ENCODE measurements around the gene ERC1. TPM values are rescaled to one million over a fixed set of nuclear protein-coding genes. Genes with fewer than 3 reads are reported as not detected.

Gene ERC1
- total RNA-seq, 2 experiments from 2014 or later, result 21.7 to 27.0 TPM

DNA sequence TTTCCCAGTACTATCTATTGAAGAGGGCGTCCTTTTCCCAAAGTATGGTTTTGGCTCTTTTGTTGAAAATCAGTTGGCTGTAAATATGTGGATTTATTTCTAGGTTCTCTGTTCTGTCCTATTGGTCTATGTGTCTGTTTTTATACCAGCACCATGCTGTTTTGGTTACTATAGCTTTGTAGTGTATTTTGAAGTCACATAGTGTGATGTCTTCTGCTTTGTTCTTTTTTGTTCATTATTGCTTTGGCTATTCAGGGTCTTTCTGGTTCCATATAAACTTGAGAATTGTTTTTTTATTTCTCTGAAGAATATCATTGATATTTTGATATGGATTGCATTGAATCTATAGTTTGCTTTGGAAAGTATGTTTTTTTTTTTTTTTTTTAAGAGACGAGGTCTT, 67.4 kb downstream of the ERC1 start:
- TF ChIP-seq, protein P1, sequence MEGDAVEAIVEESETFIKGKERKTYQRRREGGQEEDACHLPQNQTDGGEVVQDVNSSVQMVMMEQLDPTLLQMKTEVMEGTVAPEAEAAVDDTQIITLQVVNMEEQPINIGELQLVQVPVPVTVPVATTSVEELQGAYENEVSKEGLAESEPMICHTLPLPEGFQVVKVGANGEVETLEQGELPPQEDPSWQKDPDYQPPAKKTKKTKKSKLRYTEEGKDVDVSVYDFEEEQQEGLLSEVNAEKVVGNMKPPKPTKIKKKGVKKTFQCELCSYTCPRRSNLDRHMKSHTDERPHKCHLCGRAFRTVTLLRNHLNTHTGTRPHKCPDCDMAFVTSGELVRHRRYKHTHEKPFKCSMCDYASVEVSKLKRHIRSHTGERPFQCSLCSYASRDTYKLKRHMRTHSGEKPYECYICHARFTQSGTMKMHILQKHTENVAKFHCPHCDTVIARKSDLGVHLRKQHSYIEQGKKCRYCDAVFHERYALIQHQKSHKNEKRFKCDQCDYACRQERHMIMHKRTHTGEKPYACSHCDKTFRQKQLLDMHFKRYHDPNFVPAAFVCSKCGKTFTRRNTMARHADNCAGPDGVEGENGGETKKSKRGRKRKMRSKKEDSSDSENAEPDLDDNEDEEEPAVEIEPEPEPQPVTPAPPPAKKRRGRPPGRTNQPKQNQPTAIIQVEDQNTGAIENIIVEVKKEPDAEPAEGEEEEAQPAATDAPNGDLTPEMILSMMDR (IDR thresholded peaks at IDR 0.05), result no peak
- ChIA-PET POLR2A (interaction anchor here (0.6 kb wide), 1 partner anchor 202 kb away, joined by 3 read pairs; no protein-coding TSS in a partner anchor), CTCF (interaction anchor here (1.2 kb wide), 1 partner anchor 35 kb away, joined by 4 read pairs; no protein-coding TSS in a partner anchor)
- H3K4me1 Mint-ChIP-seq (ENCODE audit: low read depth), result peaks cover 4% of the 10 kb centered on the region
- no peak overlapping the region for H3K4me3 Mint-ChIP-seq
- peaks cover 42% of the 10 kb centered on the region for H3K36me3 Mint-ChIP-seq (ENCODE audit: low read depth)
- H3K27ac Mint-ChIP-seq, result no peak overlapping the region
- no peaks in the 10 kb centered on the region for H3K27me3 Mint-ChIP-seq
- DNase-seq (no peak), ATAC-seq (no peak)
- peaks cover 23% of the 10 kb centered on the region for H3K9me3 Mint-ChIP-seq
- intact Hi-C loops (cut with micrococcal nuclease), result no loop called here

DNA sequence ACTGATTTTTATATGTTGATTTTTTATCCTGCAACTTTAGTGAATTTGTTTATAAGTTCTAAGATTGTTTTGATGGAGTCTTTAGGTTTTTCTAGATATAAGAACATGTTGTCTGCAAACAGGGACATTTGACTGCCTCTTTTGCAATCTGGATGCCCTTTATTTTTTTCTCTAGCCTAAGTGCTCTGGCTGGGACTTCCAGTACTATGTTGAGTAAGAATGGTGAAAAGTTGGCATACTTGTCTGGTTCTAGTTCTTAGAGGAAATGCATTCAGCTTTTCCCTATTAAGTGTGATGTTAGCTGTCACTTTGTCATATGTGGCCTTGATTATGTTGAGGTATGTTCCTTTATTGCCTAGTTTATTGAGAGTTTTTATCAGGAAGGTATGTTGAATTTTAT, 68.1 kb downstream of the ERC1 start:
- TF ChIP-seq, protein P1 (IDR thresholded peaks at IDR 0.05), result no peak
- no peak for DNase-seq
- peaks cover 29% of the 10 kb centered on the region for H3K9me3 Mint-ChIP-seq
- H3K27me3 Mint-ChIP-seq, result no peaks in the 10 kb centered on the region
- intact Hi-C loops (cut with micrococcal nuclease), result no loop called here
- ChIA-PET CTCF (interaction anchor here (1.2 to 1.5 kb wide), 2 partner anchors 34 to 59 kb away, joined by 4 read pairs; no protein-coding TSS in a partner anchor), POLR2A (interaction anchor here (0.6 kb wide), 1 partner anchor 203 kb away, joined by 3 read pairs; no protein-coding TSS in a partner anchor)
- H3K27ac Mint-ChIP-seq, result no peak overlapping the region
- peaks cover 47% of the 10 kb centered on the region for H3K36me3 Mint-ChIP-seq (ENCODE audit: low read depth)
- H3K4me3 Mint-ChIP-seq, result no peak overlapping the region
- H3K4me1 Mint-ChIP-seq (ENCODE audit: low read depth), result peaks cover 4% of the 10 kb centered on the region
- ATAC-seq, result no peak

DNA sequence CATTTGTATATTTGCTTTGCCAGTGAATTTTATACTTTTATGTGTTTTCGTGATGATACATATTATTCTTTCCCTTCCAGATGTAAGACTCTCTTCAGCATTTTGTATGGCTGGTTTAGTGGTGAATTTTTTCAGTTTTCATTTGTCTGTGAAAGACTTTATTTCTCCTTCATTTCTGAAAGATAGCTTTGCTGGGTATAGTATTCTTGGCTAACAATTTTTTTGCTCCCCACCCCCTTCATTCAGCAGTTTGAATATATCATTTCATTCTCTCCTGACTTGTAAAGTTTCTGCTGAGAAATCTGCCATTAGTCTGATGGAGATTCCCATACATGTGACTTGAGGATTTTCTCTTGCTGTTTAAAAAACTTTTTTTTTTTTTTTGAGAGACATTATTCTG, 72.8 kb downstream of the ERC1 start:
- POLR2A ChIA-PET, result no interaction called here
- CTCF ChIA-PET, result no interaction called here
- H3K36me3 Mint-ChIP-seq (ENCODE audit: low read depth), result peaks cover 44% of the 10 kb centered on the region

DNA sequence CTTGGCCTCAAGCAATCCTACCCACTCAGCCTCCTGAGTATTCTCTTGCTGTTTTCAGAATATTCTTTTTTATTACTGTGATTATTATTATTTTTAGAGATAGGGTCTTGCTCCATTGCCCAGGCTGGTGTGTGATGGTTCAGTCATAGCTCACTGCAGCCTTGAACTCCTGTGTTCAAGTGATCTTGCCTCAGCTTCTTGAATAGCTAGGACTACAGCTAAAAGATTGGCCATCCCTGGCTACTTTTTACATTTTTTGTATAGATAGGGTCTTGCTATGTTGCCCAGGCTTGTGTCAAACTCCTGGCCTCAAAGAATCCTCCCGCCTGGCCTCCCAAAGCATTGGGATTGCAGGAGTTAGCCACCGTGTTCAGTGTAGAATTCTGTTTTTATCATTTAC, 73.3 kb downstream of the ERC1 start:
- Mint-ChIP-seq H3K4me3 (no peak overlapping the region), H3K36me3 (ENCODE audit: low read depth) (peaks cover 39% of the 10 kb centered on the region), H3K4me1 (ENCODE audit: low read depth) (peaks cover 3% of the 10 kb centered on the region), H3K27ac (no peak overlapping the region), H3K9me3 (peaks cover 20% of the 10 kb centered on the region), H3K27me3 (no peaks in the 10 kb centered on the region)
- intact Hi-C loops (cut with micrococcal nuclease), result no loop called here
- POLR2A ChIA-PET, result no interaction called here
- ATAC-seq, result no peak
- TF ChIP-seq, protein P1 (IDR thresholded peaks at IDR 0.05), result no peak
- DNase-seq, result no peak
- CTCF ChIA-PET, result no interaction called here

More for the DNA sequence above, 72.8 kb downstream of the ERC1 start:
- Mint-ChIP-seq H3K4me3 (no peak overlapping the region), H3K27me3 (no peaks in the 10 kb centered on the region), H3K27ac (no peak overlapping the region), H3K4me1 (ENCODE audit: low read depth) (peaks cover 4% of the 10 kb centered on the region), H3K9me3 (peaks cover 24% of the 10 kb centered on the region)
- intact Hi-C loops (cut with micrococcal nuclease), result no loop called here
- TF ChIP-seq, protein P1 (IDR thresholded peaks at IDR 0.05), result no peak
- DNase-seq (no peak), ATAC-seq (no peak)

DNA sequence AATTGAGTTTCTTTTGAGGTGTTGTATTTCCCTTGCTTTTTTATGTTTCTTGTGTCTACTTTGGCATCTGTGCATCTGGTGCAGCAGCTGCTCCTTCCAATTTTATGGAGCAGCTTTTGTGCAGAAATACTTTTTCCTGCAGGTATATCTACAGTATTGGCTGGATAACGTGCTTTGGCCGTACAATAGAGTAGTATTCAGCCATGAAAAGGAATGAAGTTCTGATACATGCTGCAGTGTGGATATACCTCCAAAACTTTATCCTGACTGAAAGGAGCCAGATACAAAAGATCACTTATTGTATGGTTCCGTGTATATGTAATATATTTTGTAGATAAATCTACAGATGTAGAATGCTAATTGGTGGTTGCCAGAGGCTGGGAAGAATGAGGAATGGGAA, 74.6 kb downstream of the ERC1 start:
- CTCF ChIA-PET, result no interaction called here
- Mint-ChIP-seq H3K4me1 (ENCODE audit: low read depth) (peaks cover 4% of the 10 kb centered on the region), H3K36me3 (ENCODE audit: low read depth) (peaks cover 29% of the 10 kb centered on the region), H3K4me3 (no peak overlapping the region), H3K27ac (no peak overlapping the region), H3K27me3 (no peaks in the 10 kb centered on the region), H3K9me3 (peaks cover 14% of the 10 kb centered on the region)
- intact Hi-C loops (cut with micrococcal nuclease), result no loop called here
- TF ChIP-seq, protein P1 (IDR thresholded peaks at IDR 0.05), result no peak
- ATAC-seq (no peak), DNase-seq (no peak)
- POLR2A ChIA-PET, result no interaction called here

All from activated CD8-positive, alpha-beta T cell treated with anti-CD3 and anti-CD28 coated beads for 36 hours (primary cell).